Upper lobe of left lung (tissue), 4 donors: Measurements from ENCODE around the gene LRRC1.

Source experiments
- CTCF ChIP-seq, 6 experiments: fragments of 450-650 bp in 4 of 6; fragments of 200-600 bp in 2 of 6; sonication (generic) in 2 of 6; IDR thresholded peaks; one replicate each; pipeline ENCODE4 v1.5.1; 2016 to 2019; ENCODE audit warnings: antibody characterized with exemption in 6 of 6
- EP300 ChIP-seq, 4 donors: sonication (generic); formaldehyde crosslinking; IDR thresholded peaks; one replicate each; pipeline ENCODE4 v1.5.1; 2017; ENCODE audit warnings: antibody characterized with exemption in 4 of 4, control low read depth in 2 of 4
- POLR2A ChIP-seq, 4 donors: fragments of 450-650 bp; IDR thresholded peaks; one replicate each; pipeline ENCODE4 v1.5.1; 2016 to 2017; ENCODE audit warnings: antibody characterized with exemption in 4 of 4, mild to moderate bottlenecking in 2 of 4

- TF ChIP-seq CTCF (IDR thresholded peaks at IDR 0.05) (no peak), POLR2A (IDR thresholded peaks at IDR 0.05) (no peak), EP300 (IDR thresholded peaks at IDR 0.05) (no peak)
Measured at GRCh38 chr6:53837865-53838769, 43.3 kb downstream of the LRRC1 start.
